Measurements from ENCODE around the gene PFKFB1. TPM values are rescaled to one million over a fixed set of nuclear protein-coding genes. Genes with fewer than 3 reads are reported as not detected.

PFKFB1 gene
- total and polyA plus RNA-seq, 4 donors = 2.9 to 19.2 (median 7.3) TPM

DNA sequence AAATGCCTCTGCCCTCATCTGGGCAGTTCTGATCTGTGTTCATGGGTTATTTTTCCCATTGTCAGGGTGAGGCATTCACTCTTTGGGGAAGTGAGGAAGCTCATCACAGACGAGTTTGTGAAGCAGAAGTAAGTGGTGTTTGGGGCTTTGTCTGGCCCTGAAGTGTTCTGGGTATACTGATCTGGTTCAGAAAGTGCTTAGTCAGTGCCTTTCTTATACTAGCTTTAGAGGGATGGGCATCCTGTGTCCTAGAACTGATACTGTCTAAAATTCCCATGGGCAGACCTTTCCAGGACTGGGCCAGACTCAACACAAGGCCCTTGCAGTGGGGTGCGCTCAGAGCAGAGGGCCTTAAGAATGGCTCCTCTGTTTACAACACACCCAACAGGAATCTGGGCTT lies 67.0 kb downstream of the PFKFB1 start:
- Histone ChIP-seq H3K4me3 (ENCODE audit: low read depth in 1 of 3, low read length in 3 of 3) (no peak overlapping the region), H3K27ac (ENCODE audit: low read depth in 1 of 2, low read length in 2 of 2) (no peak overlapping the region), H3K36me3 (ENCODE audit: control insufficient read depth in 4 of 4, insufficient read depth in 3 of 4, low read depth in 1 of 4, low read length in 3 of 4) (peaks cover 0 to 7% (median 4%) of the 10 kb centered on the region in 4 donors), H3K9me3 (ENCODE audit: control insufficient read depth in 4 of 4, low read length in 3 of 4) (peaks cover 0 to 3% (median 1%) of the 10 kb centered on the region in 4 donors), H3K4me1 (ENCODE audit: control insufficient read depth in 4 of 4, insufficient read depth in 4 of 4, low read length in 3 of 4) (no peaks in the 10 kb centered on the region), H3K27me3 (ENCODE audit: control insufficient read depth in 4 of 4, insufficient read depth in 4 of 4, low read length in 3 of 4) (peaks cover 0 to 3% (median 0%) of the 10 kb centered on the region in 4 donors), H3K9ac (ENCODE audit: low read depth in 1 of 2, low read length in 2 of 2) (no peak overlapping the region)
- 64% methylated on average over 2 of the region's 2 CpGs for WGBS
- DNase-seq (ENCODE audit: low spot score) = no peak
- TF ChIP-seq, protein P1, sequence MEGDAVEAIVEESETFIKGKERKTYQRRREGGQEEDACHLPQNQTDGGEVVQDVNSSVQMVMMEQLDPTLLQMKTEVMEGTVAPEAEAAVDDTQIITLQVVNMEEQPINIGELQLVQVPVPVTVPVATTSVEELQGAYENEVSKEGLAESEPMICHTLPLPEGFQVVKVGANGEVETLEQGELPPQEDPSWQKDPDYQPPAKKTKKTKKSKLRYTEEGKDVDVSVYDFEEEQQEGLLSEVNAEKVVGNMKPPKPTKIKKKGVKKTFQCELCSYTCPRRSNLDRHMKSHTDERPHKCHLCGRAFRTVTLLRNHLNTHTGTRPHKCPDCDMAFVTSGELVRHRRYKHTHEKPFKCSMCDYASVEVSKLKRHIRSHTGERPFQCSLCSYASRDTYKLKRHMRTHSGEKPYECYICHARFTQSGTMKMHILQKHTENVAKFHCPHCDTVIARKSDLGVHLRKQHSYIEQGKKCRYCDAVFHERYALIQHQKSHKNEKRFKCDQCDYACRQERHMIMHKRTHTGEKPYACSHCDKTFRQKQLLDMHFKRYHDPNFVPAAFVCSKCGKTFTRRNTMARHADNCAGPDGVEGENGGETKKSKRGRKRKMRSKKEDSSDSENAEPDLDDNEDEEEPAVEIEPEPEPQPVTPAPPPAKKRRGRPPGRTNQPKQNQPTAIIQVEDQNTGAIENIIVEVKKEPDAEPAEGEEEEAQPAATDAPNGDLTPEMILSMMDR (IDR thresholded peaks at IDR 0.05; ENCODE audit: low read depth, low read length, missing input control) = no peak

DNA sequence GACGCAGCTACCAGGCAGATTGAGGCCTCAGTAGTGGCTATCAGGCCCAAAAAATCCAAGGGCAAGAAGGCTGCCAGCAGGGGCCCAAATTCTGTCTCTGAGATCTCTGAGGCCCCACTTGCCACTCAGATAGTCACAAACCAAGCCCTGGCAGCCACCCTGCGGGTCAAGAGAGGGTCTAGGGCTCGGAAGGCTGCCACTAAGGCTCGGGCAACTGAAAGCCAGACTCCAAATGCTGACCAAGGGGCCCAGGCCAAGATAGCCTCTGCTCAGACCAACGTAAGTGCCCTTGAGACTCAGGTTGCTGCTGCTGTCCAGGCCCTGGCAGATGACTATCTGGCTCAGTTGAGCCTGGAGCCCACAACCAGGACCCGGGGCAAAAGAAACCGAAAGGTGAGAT lies 70.6 kb downstream of the PFKFB1 start:
- no peaks in the 10 kb centered on the region for H3K36me3 ChIP-seq (ENCODE audit: control insufficient read depth in 4 of 4, insufficient read depth in 3 of 4, low read depth in 1 of 4, low read length in 3 of 4)
- H3K9ac ChIP-seq (ENCODE audit: low read depth in 1 of 2, low read length in 2 of 2) = no peak overlapping the region
- H3K4me3 ChIP-seq (ENCODE audit: low read depth in 1 of 3, low read length in 3 of 3) = no peak overlapping the region
- H3K27me3 ChIP-seq (ENCODE audit: control insufficient read depth in 4 of 4, insufficient read depth in 4 of 4, low read length in 3 of 4) = no peaks in the 10 kb centered on the region
- peaks cover 0 to 3% (median 0%) of the 10 kb centered on the region in 4 donors for H3K9me3 ChIP-seq (ENCODE audit: control insufficient read depth in 4 of 4, low read length in 3 of 4)
- no peak overlapping the region for H3K27ac ChIP-seq (ENCODE audit: low read depth in 1 of 2, low read length in 2 of 2)
- DNase-seq (ENCODE audit: low spot score) = no peak
- H3K4me1 ChIP-seq (ENCODE audit: control insufficient read depth in 4 of 4, insufficient read depth in 4 of 4, low read length in 3 of 4) = peaks cover 0 to 9% (median 2%) of the 10 kb centered on the region in 4 donors
- WGBS = 98% methylated on average over 7 of the region's 7 CpGs
- TF ChIP-seq GABPA (IDR thresholded peaks at IDR 0.05 in 1 of 2, conservative IDR thresholded peaks at IDR 0.05 in 1 of 2) (no peak), YY1 (IDR thresholded peaks at IDR 0.05) (no peak), HNF4A (conservative IDR thresholded peaks at IDR 0.05) (no peak), JUND (IDR thresholded peaks at IDR 0.05) (no peak), HNF4G (IDR thresholded peaks at IDR 0.05) (no peak)
- TF ChIP-seq, protein P1 (IDR thresholded peaks at IDR 0.05; ENCODE audit: low read depth, low read length, missing input control) = no peak
- TF ChIP-seq, protein P2, sequence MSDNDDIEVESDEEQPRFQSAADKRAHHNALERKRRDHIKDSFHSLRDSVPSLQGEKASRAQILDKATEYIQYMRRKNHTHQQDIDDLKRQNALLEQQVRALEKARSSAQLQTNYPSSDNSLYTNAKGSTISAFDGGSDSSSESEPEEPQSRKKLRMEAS (IDR thresholded peaks at IDR 0.05) = no peak

DNA sequence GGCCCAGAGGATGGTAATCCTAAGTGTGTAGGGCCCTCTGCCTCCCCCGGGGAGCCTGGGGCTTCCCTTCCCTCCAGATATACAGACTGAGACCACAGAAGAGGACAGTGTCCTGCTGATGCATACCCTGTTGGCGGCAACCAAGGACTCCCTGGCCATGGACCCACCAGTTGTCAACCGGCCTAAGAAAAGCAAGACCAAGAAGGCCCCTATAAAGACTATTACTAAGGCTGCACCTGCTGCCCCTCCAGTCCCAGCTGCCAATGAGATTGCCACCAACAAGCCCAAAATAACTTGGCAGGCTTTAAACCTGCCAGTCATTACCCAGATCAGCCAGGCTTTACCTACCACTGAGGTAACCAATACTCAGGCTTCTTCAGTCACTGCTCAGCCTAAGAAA lies 71.4 kb downstream of the PFKFB1 start:
- H3K36me3 ChIP-seq (ENCODE audit: control insufficient read depth in 4 of 4, insufficient read depth in 3 of 4, low read depth in 1 of 4, low read length in 3 of 4) = no peaks in the 10 kb centered on the region
- WGBS = 99% methylated on average over 3 of the region's 3 CpGs
- H3K9ac ChIP-seq (ENCODE audit: low read depth in 1 of 2, low read length in 2 of 2) = no peak overlapping the region
- H3K27ac ChIP-seq (ENCODE audit: low read depth in 1 of 2, low read length in 2 of 2) = no peak overlapping the region
- no peak for DNase-seq (ENCODE audit: low spot score)
- no peaks in the 10 kb centered on the region for H3K9me3 ChIP-seq (ENCODE audit: control insufficient read depth in 4 of 4, low read length in 3 of 4)
- peaks cover 0 to 9% (median 2%) of the 10 kb centered on the region in 4 donors for H3K4me1 ChIP-seq (ENCODE audit: control insufficient read depth in 4 of 4, insufficient read depth in 4 of 4, low read length in 3 of 4)
- no peaks in the 10 kb centered on the region for H3K27me3 ChIP-seq (ENCODE audit: control insufficient read depth in 4 of 4, insufficient read depth in 4 of 4, low read length in 3 of 4)
- TF ChIP-seq, protein P1 (IDR thresholded peaks at IDR 0.05; ENCODE audit: low read depth, low read length, missing input control) = no peak
- TF ChIP-seq, protein P3, sequence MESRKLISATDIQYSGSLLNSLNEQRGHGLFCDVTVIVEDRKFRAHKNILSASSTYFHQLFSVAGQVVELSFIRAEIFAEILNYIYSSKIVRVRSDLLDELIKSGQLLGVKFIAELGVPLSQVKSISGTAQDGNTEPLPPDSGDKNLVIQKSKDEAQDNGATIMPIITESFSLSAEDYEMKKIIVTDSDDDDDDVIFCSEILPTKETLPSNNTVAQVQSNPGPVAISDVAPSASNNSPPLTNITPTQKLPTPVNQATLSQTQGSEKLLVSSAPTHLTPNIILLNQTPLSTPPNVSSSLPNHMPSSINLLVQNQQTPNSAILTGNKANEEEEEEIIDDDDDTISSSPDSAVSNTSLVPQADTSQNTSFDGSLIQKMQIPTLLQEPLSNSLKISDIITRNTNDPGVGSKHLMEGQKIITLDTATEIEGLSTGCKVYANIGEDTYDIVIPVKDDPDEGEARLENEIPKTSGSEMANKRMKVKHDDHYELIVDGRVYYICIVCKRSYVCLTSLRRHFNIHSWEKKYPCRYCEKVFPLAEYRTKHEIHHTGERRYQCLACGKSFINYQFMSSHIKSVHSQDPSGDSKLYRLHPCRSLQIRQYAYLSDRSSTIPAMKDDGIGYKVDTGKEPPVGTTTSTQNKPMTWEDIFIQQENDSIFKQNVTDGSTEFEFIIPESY (IDR thresholded peaks at IDR 0.05) = no peak
- no peak for TF ChIP-seq FOXA1 (IDR thresholded peaks at IDR 0.05)
- no peak for TF ChIP-seq FOXA2 (IDR thresholded peaks at IDR 0.05)
- no peak for TF ChIP-seq GABPA (IDR thresholded peaks at IDR 0.05 in 1 of 2, conservative IDR thresholded peaks at IDR 0.05 in 1 of 2)
- no peak overlapping the region for H3K4me3 ChIP-seq (ENCODE audit: low read depth in 1 of 3, low read length in 3 of 3)
